ENCODE data around the gene CD164.
"Not testable (repeated sequence)": the region's sequence is repeated elsewhere in the genome, so short reads cannot be mapped to it uniquely, and the experiment has no call there.

Gene CD164

DNA sequence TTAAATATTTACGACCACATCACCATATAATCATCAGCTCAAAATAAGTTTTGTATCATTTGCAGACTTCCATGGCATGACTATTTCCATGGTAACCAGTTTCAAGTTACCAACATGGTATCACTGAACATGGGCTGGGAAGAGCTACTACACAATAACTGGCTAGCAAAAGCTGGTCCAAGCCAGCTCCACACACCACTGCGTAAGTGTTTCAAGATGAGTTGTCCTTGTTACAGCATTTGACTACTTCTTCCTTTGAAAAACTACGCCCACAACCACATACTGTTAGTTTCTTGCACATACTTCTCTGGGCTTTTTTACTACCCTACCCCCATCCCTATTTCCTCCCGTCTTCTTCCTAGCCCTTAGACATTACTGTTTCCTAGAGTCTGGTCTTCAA lies 8.5 kb downstream of the CD164 start:
- TF ChIP-seq, protein P1, sequence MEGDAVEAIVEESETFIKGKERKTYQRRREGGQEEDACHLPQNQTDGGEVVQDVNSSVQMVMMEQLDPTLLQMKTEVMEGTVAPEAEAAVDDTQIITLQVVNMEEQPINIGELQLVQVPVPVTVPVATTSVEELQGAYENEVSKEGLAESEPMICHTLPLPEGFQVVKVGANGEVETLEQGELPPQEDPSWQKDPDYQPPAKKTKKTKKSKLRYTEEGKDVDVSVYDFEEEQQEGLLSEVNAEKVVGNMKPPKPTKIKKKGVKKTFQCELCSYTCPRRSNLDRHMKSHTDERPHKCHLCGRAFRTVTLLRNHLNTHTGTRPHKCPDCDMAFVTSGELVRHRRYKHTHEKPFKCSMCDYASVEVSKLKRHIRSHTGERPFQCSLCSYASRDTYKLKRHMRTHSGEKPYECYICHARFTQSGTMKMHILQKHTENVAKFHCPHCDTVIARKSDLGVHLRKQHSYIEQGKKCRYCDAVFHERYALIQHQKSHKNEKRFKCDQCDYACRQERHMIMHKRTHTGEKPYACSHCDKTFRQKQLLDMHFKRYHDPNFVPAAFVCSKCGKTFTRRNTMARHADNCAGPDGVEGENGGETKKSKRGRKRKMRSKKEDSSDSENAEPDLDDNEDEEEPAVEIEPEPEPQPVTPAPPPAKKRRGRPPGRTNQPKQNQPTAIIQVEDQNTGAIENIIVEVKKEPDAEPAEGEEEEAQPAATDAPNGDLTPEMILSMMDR (IDR thresholded peaks at IDR 0.05) = no peak
- intact Hi-C loops (cut with DNase I; ENCODE audit: low total_unique reads) = no loop called here
- Histone ChIP-seq H3K27ac (no peak overlapping the region), H3K9me3 (no peaks in the 10 kb centered on the region), H3K4me1 (peaks cover 0 to 66% (median 11%) of the 10 kb centered on the region in 4 donors), H3K4me3 (no peak overlapping the region), H3K36me3 (peaks cover 59 to 79% (median 61%) of the 10 kb centered on the region in 3 donors), H3K27me3 (no peaks in the 10 kb centered on the region)
- DNase-seq = no peak

DNA sequence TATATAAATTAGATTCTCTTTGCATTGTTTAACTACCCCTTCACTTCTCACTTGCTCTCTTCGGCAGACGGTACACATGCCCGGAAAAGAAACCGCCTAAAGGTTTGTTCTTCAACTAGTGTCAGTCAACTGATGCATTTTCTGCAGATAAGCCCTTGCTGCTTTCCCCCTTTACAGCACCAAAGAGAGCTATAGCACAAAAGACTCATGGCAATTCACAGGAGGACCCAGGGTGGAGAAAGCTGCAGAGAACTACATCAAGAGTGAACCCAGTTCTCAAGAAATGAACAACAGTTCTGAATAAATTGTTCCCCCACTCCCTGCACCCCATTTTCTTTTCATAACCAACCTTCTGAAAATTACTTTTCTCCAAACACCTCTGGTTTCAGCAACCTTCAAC lies 8.9 kb downstream of the CD164 start:
- DNase-seq = no peak
- Histone ChIP-seq H3K4me3 (no peak overlapping the region), H3K4me1 (peaks cover 0 to 61% (median 11%) of the 10 kb centered on the region in 4 donors), H3K27me3 (no peaks in the 10 kb centered on the region), H3K27ac (no peak overlapping the region), H3K9me3 (no peaks in the 10 kb centered on the region), H3K36me3 (peaks cover 62 to 84% (median 65%) of the 10 kb centered on the region in 3 donors)
- TF ChIP-seq, protein P1 (IDR thresholded peaks at IDR 0.05) = no peak
- intact Hi-C loops (cut with DNase I; ENCODE audit: low total_unique reads) = no loop called here

DNA sequence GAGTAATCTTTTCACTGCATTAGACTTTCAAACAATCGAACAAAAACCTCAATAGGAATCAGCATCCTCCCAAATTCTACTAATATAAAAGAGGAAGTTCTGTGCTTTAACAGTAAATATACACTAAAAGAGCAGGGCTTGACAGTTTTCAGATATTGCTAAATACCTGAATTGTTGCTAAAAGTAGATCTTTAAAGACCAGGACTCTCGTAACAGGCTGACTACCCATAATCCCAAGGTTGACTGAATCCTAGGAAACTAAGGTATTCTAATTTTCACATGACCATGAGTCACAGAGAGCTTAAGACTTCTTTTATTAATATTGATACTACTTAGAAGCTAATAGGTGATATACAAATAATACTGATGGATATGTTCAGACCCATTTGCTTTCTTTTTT lies 10.1 kb downstream of the CD164 start:
- Histone ChIP-seq H3K36me3 (peaks cover 64 to 84% (median 66%) of the 10 kb centered on the region in 3 donors), H3K9me3 (no peaks in the 10 kb centered on the region), H3K4me3 (no peak overlapping the region), H3K4me1 (peaks cover 0 to 49% (median 9%) of the 10 kb centered on the region in 4 donors), H3K27ac (no peak overlapping the region), H3K27me3 (no peaks in the 10 kb centered on the region)
- TF ChIP-seq, protein P1 (IDR thresholded peaks at IDR 0.05) = no peak
- intact Hi-C loops (cut with DNase I; ENCODE audit: low total_unique reads) = no loop called here
- DNase-seq = no peak

DNA sequence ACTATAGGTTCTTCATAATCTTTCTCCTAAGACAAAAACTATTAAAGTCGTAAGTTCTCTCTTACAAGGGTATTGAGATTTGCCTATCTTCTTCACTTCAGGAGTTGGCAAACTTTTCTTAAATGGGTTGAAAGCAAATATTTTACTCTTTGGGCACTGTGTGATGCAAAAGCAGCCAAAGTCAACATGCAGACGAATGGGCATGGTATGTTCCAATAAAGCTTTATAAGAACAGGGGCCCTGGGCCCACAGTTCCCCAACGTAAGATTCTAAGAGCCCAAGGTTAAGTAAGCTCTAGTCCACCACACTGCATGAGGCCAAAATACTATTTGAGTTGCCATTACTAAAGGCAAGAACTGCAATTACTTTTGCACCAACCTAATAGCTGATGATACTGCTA lies 11.5 kb downstream of the CD164 start:
- H3K27me3 ChIP-seq = no peaks in the 10 kb centered on the region
- intact Hi-C loops (cut with DNase I; ENCODE audit: low total_unique reads) = no loop called here
- no peak for DNase-seq
- H3K4me3 ChIP-seq = no peak overlapping the region
- TF ChIP-seq, protein P1 (IDR thresholded peaks at IDR 0.05) = no peak
- peaks cover 55 to 84% (median 61%) of the 10 kb centered on the region in 3 donors for H3K36me3 ChIP-seq
- no peak overlapping the region for H3K27ac ChIP-seq
- peaks cover 0 to 45% (median 9%) of the 10 kb centered on the region in 4 donors for H3K4me1 ChIP-seq
- no peaks in the 10 kb centered on the region for H3K9me3 ChIP-seq

DNA sequence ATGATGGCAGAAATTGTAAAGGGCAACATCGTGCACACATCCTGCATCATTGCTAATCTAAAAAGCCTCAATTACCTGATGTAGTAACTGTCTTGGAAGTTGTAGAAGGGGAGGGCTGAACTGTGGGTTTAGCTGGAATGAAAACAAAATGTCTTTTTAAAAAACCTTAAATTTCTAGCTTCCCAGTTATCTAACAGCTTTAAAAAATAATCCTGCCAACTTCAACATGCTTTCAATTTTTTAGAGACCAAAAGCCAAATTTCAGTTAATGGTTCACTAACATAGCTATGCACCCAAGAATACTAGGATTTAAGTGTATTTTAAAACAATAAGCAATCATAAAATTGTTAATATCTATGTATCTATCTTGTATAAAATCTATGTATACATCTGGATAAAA lies 11.9 kb downstream of the CD164 start:
- Histone ChIP-seq H3K27me3 (no peaks in the 10 kb centered on the region), H3K27ac (no peak overlapping the region), H3K4me1 (peaks cover 0 to 45% (median 9%) of the 10 kb centered on the region in 4 donors), H3K36me3 (peaks cover 54 to 84% (median 64%) of the 10 kb centered on the region in 3 donors), H3K4me3 (no peak overlapping the region), H3K9me3 (no peaks in the 10 kb centered on the region)
- DNase-seq = no peak
- intact Hi-C loops (cut with DNase I; ENCODE audit: low total_unique reads) = no loop called here
- TF ChIP-seq, protein P1 (IDR thresholded peaks at IDR 0.05) = no peak

DNA sequence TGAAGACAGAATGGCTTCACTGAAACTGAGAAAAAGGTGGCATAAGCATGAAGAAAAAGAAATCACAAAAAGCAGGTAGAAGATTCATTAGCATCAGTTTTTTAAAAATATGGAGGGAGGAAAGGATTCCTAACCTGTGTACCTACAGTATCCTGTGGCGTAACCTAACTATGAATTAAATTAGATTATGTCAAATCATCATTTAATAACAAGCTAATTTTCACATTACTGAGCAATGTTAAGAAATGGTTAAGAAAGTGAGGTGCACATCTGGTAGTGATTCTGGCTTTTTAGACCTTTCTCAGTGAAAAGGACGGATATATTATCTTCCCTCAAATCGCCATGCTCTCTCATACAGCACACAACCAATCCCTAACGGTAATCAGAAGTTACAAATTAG lies 12.5 kb downstream of the CD164 start:
- Histone ChIP-seq H3K27ac (no peak overlapping the region), H3K4me3 (no peak overlapping the region), H3K27me3 (no peaks in the 10 kb centered on the region), H3K9me3 (no peaks in the 10 kb centered on the region), H3K36me3 (peaks cover 53 to 84% (median 64%) of the 10 kb centered on the region in 3 donors), H3K4me1 (peaks cover 0 to 43% (median 9%) of the 10 kb centered on the region in 4 donors)
- intact Hi-C loops (cut with DNase I; ENCODE audit: low total_unique reads) = no loop called here
- TF ChIP-seq, protein P1 (IDR thresholded peaks at IDR 0.05) = no peak
- no peak for DNase-seq

DNA sequence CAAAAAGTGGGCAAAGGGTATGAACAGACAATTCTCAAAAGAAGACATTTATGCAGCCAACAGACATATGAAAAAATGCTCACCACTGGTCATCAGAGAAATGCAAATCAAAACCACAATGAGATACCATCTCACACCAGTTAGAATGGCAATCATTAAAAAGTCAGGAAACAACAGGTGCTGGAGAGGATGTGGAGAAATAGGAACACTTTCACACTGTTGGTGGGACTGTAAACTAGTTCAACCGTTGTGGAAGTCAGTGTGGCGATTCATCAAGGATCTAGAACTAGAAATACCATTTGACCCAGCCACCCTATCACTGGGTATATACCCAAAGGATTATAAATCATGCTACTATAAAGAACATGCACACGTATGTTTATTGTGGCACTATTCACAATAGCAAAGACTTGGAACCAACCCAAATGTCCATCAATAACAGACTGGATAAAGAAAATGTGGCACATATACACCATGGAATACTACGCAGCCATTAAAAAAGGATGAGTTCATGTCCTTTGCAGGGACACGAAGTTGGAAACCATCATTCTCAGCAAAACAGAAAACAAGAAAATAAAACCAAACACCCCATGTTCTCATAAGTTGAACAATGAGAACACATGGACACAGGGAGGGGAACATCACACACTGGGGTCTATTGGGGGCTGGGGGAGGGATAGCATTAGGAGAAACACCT lies 17.7 kb downstream of the CD164 start:
- H3K27me3 ChIP-seq; H3K4me3 ChIP-seq; intact Hi-C loops (cut with DNase I; ENCODE audit: low total_unique reads); H3K27ac ChIP-seq; H3K9me3 ChIP-seq; H3K4me1 ChIP-seq; DNase-seq: not testable (repeated sequence)
- H3K36me3 ChIP-seq = peaks cover 47 to 86% (median 66%) of the 10 kb centered on the region in 3 donors
